CD14-positive monocyte (primary cell): Measurements from ENCODE around the gene AMPD3. TPM values are rescaled to one million over a fixed set of nuclear protein-coding genes. Genes with fewer than 3 reads are reported as not detected.

ENCODE experiments used
- DNase-seq, 3 donors: peaks; one replicate each; pipeline ENCODE4 v3.0.0-alpha.2; 2011 to 2022
- H2AFZ ChIP-seq: 2 replicates; pipeline ENCODE4 v1.6.0; 2012; ENCODE audit warnings: mild to moderate bottlenecking, low read depth, low read length, inconsistent platforms; ENCODE audit not compliant: insufficient read depth, poor library complexity, severe bottlenecking
- H3K27ac ChIP-seq, 2 donors: 1 replicate in 1 of 2; 2 replicates in 1 of 2; pipeline ENCODE4 v1.5.1; 2012 to 2013; ENCODE audit warnings: low read length in 2 of 2, control low read depth in 1 of 2, inconsistent platforms in 1 of 2, low read depth in 1 of 2, mild to moderate bottlenecking in 1 of 2
- H3K27me3 ChIP-seq, 2 donors: one replicate each; pipeline versions ENCODE4 v1.6.0 to v1.6.1; 2011 to 2013; ENCODE audit warnings: low read length in 2 of 2; ENCODE audit not compliant: control insufficient read depth in 2 of 2, insufficient read depth in 2 of 2
- H3K36me3 ChIP-seq, 2 donors: replicated peaks in 1 of 2; 1 replicate in 1 of 2; 2 replicates in 1 of 2; pipeline versions ENCODE4 v1.5.1 to v1.6.1; 2012 to 2013; ENCODE audit warnings: low read length in 2 of 2, control low read depth in 1 of 2, inconsistent platforms in 1 of 2, mild to moderate bottlenecking in 1 of 2; ENCODE audit not compliant: insufficient read depth in 2 of 2, control insufficient read depth in 1 of 2
- H3K4me1 ChIP-seq, 2 donors: 1 replicate in 1 of 2; 2 replicates in 1 of 2; pipeline versions ENCODE4 v1.5.1 to v1.6.1; 2012 to 2013; ENCODE audit warnings: low read length in 2 of 2, control low read depth in 1 of 2, inconsistent platforms in 1 of 2, mild to moderate bottlenecking in 1 of 2, moderate library complexity in 1 of 2; ENCODE audit not compliant: insufficient read depth in 2 of 2, control insufficient read depth in 1 of 2
- H3K4me2 ChIP-seq: replicated peaks from 2 replicates; pipeline ENCODE3; 2012; ENCODE audit warnings: low read length, moderate library complexity, mild to moderate bottlenecking; ENCODE audit not compliant: poor library complexity, severe bottlenecking; ENCODE audit errors: extremely low read depth
- H3K4me3 ChIP-seq, 3 experiments: fragments of 200-600 bp in 1 of 3; sonication (generic) in 1 of 3; replicated peaks in 1 of 3; 1 replicate in 2 of 3; 2 replicates in 1 of 3; pipeline ENCODE4 v1.5.1; 2011 to 2013; ENCODE audit warnings: low read length in 3 of 3, mild to moderate bottlenecking in 3 of 3, control low read depth in 2 of 3, low read depth in 2 of 3, inconsistent platforms in 1 of 3, moderate library complexity in 1 of 3
- H3K79me2 ChIP-seq: 2 replicates; pipeline ENCODE4 v1.6.0; 2012; ENCODE audit warnings: mild to moderate bottlenecking, control low read depth, inconsistent platforms, low read length, moderate library complexity; ENCODE audit not compliant: insufficient read depth
- H3K9ac ChIP-seq: 2 replicates; pipeline ENCODE4 v1.6.0; 2017; ENCODE audit warnings: low read length, mild to moderate bottlenecking; ENCODE audit not compliant: insufficient read depth, poor library complexity, severe bottlenecking
- H3K9me3 ChIP-seq, 2 donors: replicated peaks in 1 of 2; 1 replicate in 1 of 2; 2 replicates in 1 of 2; pipeline versions ENCODE4 v1.5.1 to v1.6.1; 2012 to 2013; ENCODE audit warnings: low read length in 2 of 2, control low read depth in 1 of 2; ENCODE audit not compliant: control insufficient read depth in 1 of 2, insufficient read depth in 1 of 2
- H4K20me1 ChIP-seq: 2 replicates; pipeline ENCODE4 v1.6.0; 2012; ENCODE audit warnings: mild to moderate bottlenecking, low read length, control low read depth, moderate library complexity; ENCODE audit not compliant: insufficient read depth
- H3K27ac Mint-ChIP-seq, 7 donors: one replicate each; pipeline ENCODE4 v1.8.0; 2020; ENCODE audit warnings: mild to moderate bottlenecking in 7 of 7, mixed read lengths in 7 of 7, moderate library complexity in 6 of 7, inconsistent platforms in 2 of 7
- H3K27me3 Mint-ChIP-seq, 3 donors: one replicate each; pipeline ENCODE4 v1.8.0; 2021 to 2022; ENCODE audit warnings: low read depth in 3 of 3, mild to moderate bottlenecking in 3 of 3, mixed read lengths in 3 of 3, moderate library complexity in 3 of 3, inconsistent platforms in 1 of 3
- H3K36me3 Mint-ChIP-seq, 2 donors: one replicate each; pipeline ENCODE4 v1.8.0; 2020; ENCODE audit warnings: mixed read lengths in 2 of 2, inconsistent platforms in 1 of 2, mild to moderate bottlenecking in 1 of 2
- H3K4me1 Mint-ChIP-seq: one replicate; pipeline ENCODE4 v1.8.0; 2020; ENCODE audit warnings: mild to moderate bottlenecking, mixed read lengths
- H3K4me3 Mint-ChIP-seq, 2 donors: one replicate each; pipeline ENCODE4 v1.8.0; 2020; ENCODE audit warnings: mild to moderate bottlenecking in 2 of 2, mixed read lengths in 2 of 2, moderate library complexity in 1 of 2
- H3K9me3 Mint-ChIP-seq, 7 donors: one replicate each; pipeline ENCODE4 v1.8.0; 2020 to 2022; ENCODE audit warnings: mixed read lengths in 7 of 7, mild to moderate bottlenecking in 6 of 7, moderate library complexity in 6 of 7, inconsistent platforms in 2 of 7
- CTCF ChIP-seq: fragments of 200-600 bp; IDR thresholded peaks from one replicate; pipeline ENCODE4 v1.8.0; 2022; ENCODE audit warnings: antibody characterized with exemption, mild to moderate bottlenecking
- WGBS: methylation state at CpG from one replicate; pipeline ENCODE4 v1.1.5; 2013; ENCODE audit warnings: missing lambda C conversion rate; ENCODE audit not compliant: insufficient coverage; 5-methylcytosine and 5-hydroxymethylcytosine counted together
- intact Hi-C, 2 donors: fragments of 100-400 bp; cut with micrococcal nuclease; formaldehyde crosslinking; loops; one replicate each; pipeline versions ENCODE4 v1.15.0 to v1.15.1; 2023
- polyA plus RNA-seq, 3 donors: library from polyadenylated mRNA; depleted of rRNA in 1 of 3; unstranded in 2 of 3; stranded (reverse) in 1 of 3; fragments of 300-500 nt in 2 of 3; fragments of >200 nt in 1 of 3; fragmentation: Illumina TruSeq in 2 of 3; gene quantifications; 1 replicate in 2 of 3; 2 replicates in 1 of 3; pipeline ENCODE4 v1.2.3, GENCODE V29; 2012 to 2021

Gene AMPD3
- polyA plus RNA-seq, 3 donors = 10.5 to 24.3 (median 14.3) TPM

- peaks cover 0 to 1% of the 10 kb centered on the region in 2 donors for H3K36me3 Mint-ChIP-seq
- Histone ChIP-seq H3K27me3 (no peaks in the 10 kb centered on the region), H2AFZ (peak within 1 kb of the TSS; percentile 92), H3K79me2 (peaks cover 28% of the 10 kb centered on the region), H3K9ac (peak within 1 kb of the TSS; percentile 75), H3K4me3 (peak within 1 kb of the TSS; percentile 74 to 81 (median 78)), H3K36me3 (no peaks in the 10 kb centered on the region), H3K9me3 (peaks cover 4 to 12% of the 10 kb centered on the region in 2 donors), H3K27ac (peak within 1 kb of the TSS; percentile 72 to 78), H4K20me1 (peaks cover 4% of the 10 kb centered on the region), H3K4me1 (peaks cover 27 to 36% of the 10 kb centered on the region in 2 donors), H3K4me2 (peak within 1 kb of the TSS; percentile 77)
- peaks cover 7 to 13% (median 10%) of the 10 kb centered on the region in 7 donors for H3K9me3 Mint-ChIP-seq
- H3K27ac Mint-ChIP-seq = peak within 1 kb of the TSS; percentile 88 to 93 (median 91)
- no peaks in the 10 kb centered on the region for H3K27me3 Mint-ChIP-seq
- peak; percentile 89 to 92 (median 91) for DNase-seq
- intact Hi-C loops = loop anchor here (5.0 to 10.0 kb wide), 4 partner anchors 41 to 196 kb away; no protein-coding TSS in a partner anchor
- peak within 1 kb of the TSS; percentile 90 to 94 for H3K4me3 Mint-ChIP-seq
- peaks cover 34% of the 10 kb centered on the region for H3K4me1 Mint-ChIP-seq
- peak; percentile 90 for TF ChIP-seq CTCF
- under 1% methylated on average over 54 of the region's 54 CpGs for WGBS
Measured at GRCh38 chr11:10540915-10541560, 86.0 kb downstream of the AMPD3 start, which contains the start of gene RNF141. Gene RNF141, minus strand, starts transcription at chr11:10541187. Its CDS starts 7,029 bp downstream, at chr11:10534158.

- Histone ChIP-seq H3K4me2 (peak overlapping the region; percentile 77), H3K4me3 (peak overlapping the region; percentile 74 to 81 (median 78)), H3K4me1 (peaks cover 27 to 36% of the 10 kb centered on the region in 2 donors), H3K9me3 (peaks cover 4 to 12% of the 10 kb centered on the region in 2 donors), H3K9ac (peak overlapping the region; percentile 75), H2AFZ (peak overlapping the region; percentile 92), H3K27me3 (no peaks in the 10 kb centered on the region), H3K27ac (peak overlapping the region in 1 of 2 donors; percentile 72), H3K36me3 (no peaks in the 10 kb centered on the region), H4K20me1 (peaks cover 3% of the 10 kb centered on the region), H3K79me2 (peaks cover 28% of the 10 kb centered on the region)
- intact Hi-C loops = loop anchor here (5.0 to 10.0 kb wide), 4 partner anchors 41 to 196 kb away; no protein-coding TSS in a partner anchor
- peak; percentile 9 for TF ChIP-seq CTCF
- no peak for DNase-seq
- Mint-ChIP-seq H3K36me3 (no peaks in the 10 kb centered on the region), H3K27ac (peak overlapping the region; percentile 74 to 91 (median 89)), H3K4me1 (peaks cover 31% of the 10 kb centered on the region), H3K9me3 (peaks cover 7 to 13% (median 10%) of the 10 kb centered on the region in 7 donors), H3K4me3 (peak overlapping the region; percentile 90 to 94), H3K27me3 (peaks cover 0 to 2% (median 0%) of the 10 kb centered on the region in 3 donors)
- WGBS = 84% methylated on average over 5 of the region's 5 CpGs
Measured at GRCh38 chr11:10541561-10541930, 86.5 kb downstream of the AMPD3 start.
